Ovary (tissue), 9 donors: ENCODE results near the gene MAP6. TPM values are rescaled to one million over a fixed set of nuclear protein-coding genes. Genes with fewer than 3 reads are reported as not detected.

Source experiments
- DNase-seq, 5 donors: peaks; one replicate each; pipeline ENCODE4 v3.0.0-alpha.2; 2019 to 2020
- H3K27ac ChIP-seq, 2 donors: fragments of 200-600 bp; one replicate each; pipeline versions ENCODE4 v1.5.1 to v1.8.0; 2019 to 2022
- H3K27me3 ChIP-seq: fragments of 200-600 bp; one replicate; pipeline ENCODE4 v1.8.0; 2022
- H3K36me3 ChIP-seq: fragments of 200-600 bp; sonication (generic); one replicate; pipeline ENCODE4 v1.5.1; 2019
- H3K4me1 ChIP-seq: one replicate; pipeline ENCODE4 v1.8.1; 2013; ENCODE audit warnings: mild to moderate bottlenecking, moderate library complexity; ENCODE audit not compliant: insufficient read depth
- H3K4me3 ChIP-seq: fragments of 200-600 bp; sonication (generic); one replicate; pipeline ENCODE4 v1.5.1; 2017
- H3K9me3 ChIP-seq, 2 donors: fragments of 200-600 bp in 1 of 2; sonication (generic) in 1 of 2; one replicate each; pipeline versions ENCODE4 v1.5.1 to v1.8.1; 2013 to 2019; ENCODE audit warnings: mild to moderate bottlenecking in 1 of 2, moderate library complexity in 1 of 2
- EP300 ChIP-seq: sonication (generic); formaldehyde crosslinking; IDR thresholded peaks from one replicate; pipeline ENCODE4 v1.6.1; 2017; ENCODE audit warnings: antibody characterized with exemption
- POLR2A ChIP-seq: fragments of 450-650 bp; IDR thresholded peaks from one replicate; pipeline ENCODE4 v1.6.1; 2017; ENCODE audit warnings: antibody characterized with exemption, mild to moderate bottlenecking, moderate library complexity
- WGBS, 3 donors: extraction: QIAGEN DNeasy Blood & Tissue Kit in 1 of 3; methylation state at CpG; one replicate each; pipeline versions ENCODE4 v1.1.5 to v1.1.7; 2013 to 2017; 5-methylcytosine and 5-hydroxymethylcytosine counted together
- intact Hi-C, 4 donors: fragments of 100-400 bp; cut with DNase I; formaldehyde crosslinking; loops; one replicate each; pipeline versions ENCODE4 v1.11.0 to v1.15.1; 2022 to 2023
- polyA plus RNA-seq, 2 donors: library from polyadenylated mRNA; stranded (reverse); fragments of 200-250 nt in 1 of 2; fragments of 350-450 nt in 1 of 2; fragmentation: Illumina TruSeq in 1 of 2; extraction: RNeasy Lipid Tissue Mini Kit (QIAGEN cat#74804) in 1 of 2; gene quantifications; one replicate each; pipeline ENCODE4 v1.2.3, GENCODE V29; 2013 to 2014
- small RNA-seq: library from RNA; depleted of rRNA; stranded (forward); fragments of <200 nt; gene quantifications from one replicate; pipeline ENCODE3, GENCODE V24; 2016
- total RNA-seq, 7 donors: library from RNA; depleted of rRNA in 2 of 7; stranded (reverse); fragments of >200 nt in 2 of 7; fragmentation: NEBNext Ultra II Directional in 3 of 7; extraction: Animal tissue kit (Norgen Biotek cat#: 25700) in 3 of 7; gene quantifications; one replicate each; pipeline versions ENCODE4 v1.1.0 to v1.2.4, GENCODE V29; 2016 to 2023
- TF ChIP-seq, protein P1 (sequence below), 3 donors: fragments of 450-650 bp in 2 of 3; fragments of 200-600 bp in 1 of 3; IDR thresholded peaks; one replicate each; pipeline versions ENCODE4 v1.5.1 to v1.8.0; 2016 to 2022; ENCODE audit warnings: antibody characterized with exemption in 3 of 3, mild to moderate bottlenecking in 1 of 3
- donor health status: DM: no; HTN: no; CAD: no; lungs with moderate emphysema.
- donor health status: DM: no; HTN: no; CAD: no.
- donor health status: Bipolar disorder and iron deficiency.
- donor health status: DM: yes; HTN: yes; CAD: no.
- donor health status: DM: no; HTN: no; CAD: no.
- donor health status: DM: yes; HTN: yes; CAD: no.

Gene MAP6
- total and polyA plus RNA-seq, 9 donors = 2.1 to 18.7 (median 8.8) TPM

DNA sequence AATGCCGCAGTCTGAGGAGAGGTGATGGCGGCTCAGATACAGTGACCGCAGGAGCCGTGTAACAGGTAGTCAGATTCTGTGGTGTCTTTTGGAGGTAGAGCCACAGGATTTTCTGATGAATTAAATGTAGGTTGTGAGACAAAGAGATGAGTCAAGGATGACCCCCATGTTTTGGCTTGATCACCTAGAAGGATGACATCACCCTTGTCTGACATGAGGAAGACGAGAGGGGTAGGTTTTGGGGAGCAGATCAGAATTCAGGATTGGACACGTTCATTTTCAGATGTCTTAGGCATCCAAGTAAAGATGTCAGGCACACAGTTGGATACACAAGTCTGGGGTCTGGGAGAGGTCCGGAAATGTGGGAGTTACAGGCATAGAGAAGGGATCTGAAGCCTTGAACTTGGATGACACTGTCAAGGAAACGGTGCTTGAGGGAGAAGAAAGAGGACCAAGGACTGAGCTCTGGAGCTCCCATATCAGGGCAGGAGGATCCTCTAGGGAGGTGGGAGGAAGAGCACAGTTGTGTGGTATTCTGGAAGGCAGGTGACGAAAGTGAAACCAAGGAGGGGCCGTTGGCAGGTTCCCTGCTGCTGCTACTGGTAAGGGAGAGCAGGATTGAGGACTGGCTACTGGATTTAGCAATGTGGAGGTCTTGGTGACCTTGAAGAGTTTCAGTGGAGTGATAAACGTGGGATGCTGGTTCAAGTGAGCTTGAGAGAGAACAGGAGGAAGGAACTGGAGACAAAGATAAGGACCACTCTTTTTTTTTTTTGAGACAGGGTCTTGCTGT is 130.5 kb downstream of the MAP6 start:
- H3K27ac ChIP-seq = no peak overlapping the region
- WGBS, 3 donors = 52 to 62% (median 58%) methylated on average over 11 of the region's 11 CpGs
- peaks cover 19% of the 10 kb centered on the region for H3K4me1 ChIP-seq
- no peak overlapping the region for H3K4me3 ChIP-seq
- H3K36me3 ChIP-seq = no peaks in the 10 kb centered on the region
- DNase-seq = peak in 1 of 5 donors; percentile 57
- H3K27me3 ChIP-seq = no peaks in the 10 kb centered on the region
- intact Hi-C loops = no loop called here
- H3K9me3 ChIP-seq = no peaks in the 10 kb centered on the region
- no peak for TF ChIP-seq POLR2A
- TF ChIP-seq EP300 = no peak
- TF ChIP-seq, protein P1, sequence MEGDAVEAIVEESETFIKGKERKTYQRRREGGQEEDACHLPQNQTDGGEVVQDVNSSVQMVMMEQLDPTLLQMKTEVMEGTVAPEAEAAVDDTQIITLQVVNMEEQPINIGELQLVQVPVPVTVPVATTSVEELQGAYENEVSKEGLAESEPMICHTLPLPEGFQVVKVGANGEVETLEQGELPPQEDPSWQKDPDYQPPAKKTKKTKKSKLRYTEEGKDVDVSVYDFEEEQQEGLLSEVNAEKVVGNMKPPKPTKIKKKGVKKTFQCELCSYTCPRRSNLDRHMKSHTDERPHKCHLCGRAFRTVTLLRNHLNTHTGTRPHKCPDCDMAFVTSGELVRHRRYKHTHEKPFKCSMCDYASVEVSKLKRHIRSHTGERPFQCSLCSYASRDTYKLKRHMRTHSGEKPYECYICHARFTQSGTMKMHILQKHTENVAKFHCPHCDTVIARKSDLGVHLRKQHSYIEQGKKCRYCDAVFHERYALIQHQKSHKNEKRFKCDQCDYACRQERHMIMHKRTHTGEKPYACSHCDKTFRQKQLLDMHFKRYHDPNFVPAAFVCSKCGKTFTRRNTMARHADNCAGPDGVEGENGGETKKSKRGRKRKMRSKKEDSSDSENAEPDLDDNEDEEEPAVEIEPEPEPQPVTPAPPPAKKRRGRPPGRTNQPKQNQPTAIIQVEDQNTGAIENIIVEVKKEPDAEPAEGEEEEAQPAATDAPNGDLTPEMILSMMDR (IDR thresholded peaks at IDR 0.05) = no peak

- WGBS, 3 donors = 90 to 92% (median 91%) methylated on average over 5 of the region's 5 CpGs
- Histone ChIP-seq H3K27ac (no peak overlapping the region), H3K4me1 (peaks cover 19% of the 10 kb centered on the region), H3K4me3 (no peak overlapping the region), H3K9me3 (no peaks in the 10 kb centered on the region), H3K36me3 (no peaks in the 10 kb centered on the region), H3K27me3 (no peaks in the 10 kb centered on the region)
- TF ChIP-seq POLR2A = no peak
- TF ChIP-seq, protein P1 (IDR thresholded peaks at IDR 0.05) = no peak
- TF ChIP-seq EP300 = no peak
- no peak for DNase-seq
- intact Hi-C loops = no loop called here
Measured at GRCh38 chr11:75537740-75538139, 131.1 kb downstream of the MAP6 start.

Small RNA genes lying within 50 kb of the gene (small RNA-seq; reads per million reads assigned to genes)
- not detected for gene AP001922.4

Other genes with a start within 250 kb of the MAP6 start
- gene KLHL35, start 235.8 kb downstream of the MAP6 start, total RNA-seq = 1 to 10 TPM in 1 of 7 donors, under 1 TPM in 4, not detected in 2; 0.13 to 1.1 (median 0.34) TPM
- gene KLHL35, start 235.8 kb downstream of the MAP6 start, polyA plus RNA-seq = under 1 TPM; 0.07 to 0.35 TPM
- 10 to 100 TPM in 2 of 7 donors, 1 to 10 TPM in 5; 3.8 to 15.8 (median 8.4) TPM for gene GDPD5, start 143.1 kb downstream of the MAP6 start, total RNA-seq
- 1 to 10 TPM; 5.5 to 6.3 TPM for gene GDPD5, start 143.1 kb downstream of the MAP6 start, polyA plus RNA-seq
- gene SERPINH1, start 106.8 kb downstream of the MAP6 start, total RNA-seq = 100 to 1,000 TPM; 122 to 289 (median 188) TPM
- gene SERPINH1, start 106.8 kb downstream of the MAP6 start, polyA plus RNA-seq = 100 to 1,000 TPM; 155 to 163 TPM
- gene MOGAT2, start 48.8 kb upstream of the MAP6 start, total RNA-seq = 1 to 10 TPM in 1 of 7 donors, under 1 TPM in 1, not detected in 5; 0.72 to 1.1 TPM
- gene MOGAT2, start 48.8 kb upstream of the MAP6 start, polyA plus RNA-seq = not detected
- 1 to 10 TPM in 6 of 7 donors, under 1 TPM in 1; 0.69 to 2.1 (median 1.6) TPM for gene DGAT2, start 99.7 kb upstream of the MAP6 start, total RNA-seq
- 10 to 100 TPM in 1 of 2 donors, 1 to 10 TPM in 1; 1.2 to 21.1 TPM for gene DGAT2, start 99.7 kb upstream of the MAP6 start, polyA plus RNA-seq
- gene UVRAG, start 146.2 kb upstream of the MAP6 start, total RNA-seq = 10 to 100 TPM; 17.3 to 26.7 (median 22.4) TPM
- gene UVRAG, start 146.2 kb upstream of the MAP6 start, polyA plus RNA-seq = 10 to 100 TPM; 10.1 to 16.5 TPM